ENCODE data around the gene B9D1. TPM values are rescaled to one million over a fixed set of nuclear protein-coding genes. Genes with fewer than 3 reads are reported as not detected.

B9D1 gene
- total and polyA plus RNA-seq, 9 of the 15 experiments (the other 6 are each of a cell fraction or from before 2014, with no cell fraction given) = 8.9 to 28.0 (median 17.9) TPM

DNA sequence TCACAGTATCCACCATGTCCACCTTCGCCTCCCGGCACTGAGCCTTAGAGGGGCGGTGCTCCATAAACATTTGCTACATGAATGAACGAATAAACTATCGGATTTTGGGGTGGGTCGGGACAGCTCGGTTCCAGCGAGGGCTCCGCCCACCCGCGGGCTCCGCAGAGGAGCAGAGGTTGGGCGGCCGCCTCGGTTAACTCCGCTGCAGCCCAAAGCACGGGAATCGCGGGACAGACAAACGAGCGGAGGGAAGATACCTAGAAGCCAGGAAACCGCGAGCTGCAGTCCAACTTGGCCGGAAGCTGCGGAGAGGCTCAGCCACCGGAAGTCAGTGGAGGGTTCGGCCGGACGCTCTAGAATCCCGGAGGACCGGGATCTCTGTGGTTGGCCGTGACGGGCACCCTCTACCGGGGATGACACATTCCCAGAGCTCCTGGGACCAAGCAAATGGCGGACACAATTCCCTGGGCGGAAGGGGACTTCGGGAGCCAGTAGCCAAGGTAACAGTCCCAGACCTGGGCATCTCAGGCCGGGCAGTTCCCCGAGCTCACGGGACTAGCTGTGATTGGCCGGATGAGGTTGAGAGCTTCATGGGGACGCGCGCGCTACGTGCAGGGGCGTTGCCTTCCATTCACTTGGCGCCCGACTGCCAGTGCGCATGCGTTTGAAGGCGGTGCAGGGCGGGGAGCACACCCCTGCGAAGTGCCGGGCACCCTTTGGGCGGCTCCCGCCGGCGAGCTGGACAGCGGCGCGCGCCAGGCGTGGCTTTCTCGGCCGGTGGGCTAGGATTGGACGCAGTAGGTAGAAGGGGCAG is 15.3 kb upstream of the B9D1 start (continued):
- TF ChIP-seq MCM7 (IDR thresholded peaks at IDR 0.05) (no peak), SIN3A (IDR thresholded peaks at IDR 0.05; ENCODE audit: borderline replicate concordance in 2 of 2, control insufficient read depth in 1 of 2, low read depth in 2 of 2, low read length in 2 of 2) (peak in 1 of 2 experiments; percentile 25; a peak in 1 of 4 replicates), ARNT (IDR thresholded peaks at IDR 0.05) (0 out of 4 replicates have a peak, but pooled peaks of 1 of the 2 experiments have one; percentile 19), MEF2D (tag; conservative IDR thresholded peaks at IDR 0.05; ENCODE audit: low read depth) (no peak), ZNF197 (CRISPR knock-in tag; IDR thresholded peaks at IDR 0.05; ENCODE audit: low read depth) (no peak), RFX1 (IDR thresholded peaks at IDR 0.05) (peak; percentile 76), ESRRB (CRISPR knock-in tag; IDR thresholded peaks at IDR 0.05; ENCODE audit: borderline replicate concordance) (no peak), NCOA1 (IDR thresholded peaks at IDR 0.05; ENCODE audit: low read depth) (no peak), ZBTB2 (IDR thresholded peaks at IDR 0.05) (peak; percentile 87), ZBTB11 (CRISPR knock-in tag; IDR thresholded peaks at IDR 0.05) (peak in 1 of 3 experiments; percentile 68; a peak in 1 of 6 replicates), ZNF282 (CRISPR knock-in tag; IDR thresholded peaks at IDR 0.05) (no peak), SNRNP70 (optimal IDR thresholded peaks at IDR 0.05; ENCODE audit: low read depth, low read length) (no peak), SNIP1 (IDR thresholded peaks at IDR 0.05; ENCODE audit: low read depth) (peak; percentile 86), MEIS2 (IDR thresholded peaks at IDR 0.05; ENCODE audit: partially characterized antibody) (peak; percentile 80), GATA2 (CRISPR knock-in tag; IDR thresholded peaks at IDR 0.05) (no peak), CUX1 (CRISPR knock-in tag; IDR thresholded peaks at IDR 0.05) (no peak)

All from K562 (cell line).